GM19372 (cell line): Measurements from ENCODE around the gene USP5.
"Not testable (repeated sequence)": the region's sequence is repeated elsewhere in the genome, so short reads cannot be mapped to it uniquely, and the experiment has no call there.

Experiments used
- ATAC-seq: cut with Tn5 transposase; IDR thresholded peaks from one replicate; pipeline ENCODE4 v1.9.1; 2021; ENCODE audit warnings: mild to moderate bottlenecking, low read depth, moderate library complexity; ENCODE audit not compliant: unreplicated experiment

Gene USP5

GRCh38 chr12:6861391-6861790, 9.4 kb downstream of the USP5 start:
- no peak for ATAC-seq

GRCh38 chr12:6863033-6863432, 11.1 kb downstream of the USP5 start:
- no peak for ATAC-seq

GRCh38 chr12:6863586-6864321, 11.8 kb downstream of the USP5 start:
- no peak for ATAC-seq

GRCh38 chr12:6865307-6865706, 13.4 kb downstream of the USP5 start:
- not testable (repeated sequence) for ATAC-seq

- no peak for ATAC-seq
Observed at GRCh38 chr12:6866163-6866919, 14.4 kb downstream of the USP5 start.

- peak; percentile 7 for ATAC-seq
Observed at GRCh38 chr12:6866920-6867412, 15.0 kb downstream of the USP5 start.

GRCh38 chr12:6867413-6868210, 15.7 kb downstream of the USP5 start, which contains the start of gene TPI1:
Gene TPI1 (plus strand): TSS chr12:6867531. CDS start chr12:6867567, 36 bp downstream.
- peak; percentile 49 for ATAC-seq

- no peak for ATAC-seq
Observed at GRCh38 chr12:6868211-6869048, 16.5 kb downstream of the USP5 start.

- no peak for ATAC-seq
Observed at GRCh38 chr12:6869049-6870021, 17.4 kb downstream of the USP5 start.

GRCh38 chr12:6870304-6870703, 18.4 kb downstream of the USP5 start:
- ATAC-seq, result not testable (repeated sequence)

- no peak for ATAC-seq
Observed at GRCh38 chr12:6871052-6871957, 19.4 kb downstream of the USP5 start.

GRCh38 chr12:6872073-6873048, 20.4 kb downstream of the USP5 start:
- peak; percentile 21 for ATAC-seq

- ATAC-seq, result peak; percentile 74
Observed at GRCh38 chr12:6873094-6874014, 21.4 kb downstream of the USP5 start, which contains the start of gene SPSB2. Gene SPSB2 (minus strand): TSS chr12:6873303. CDS start chr12:6872901, 402 bp downstream.

- not testable (repeated sequence) for ATAC-seq
Observed at GRCh38 chr12:6874015-6874368, 22.0 kb downstream of the USP5 start.

- not testable (repeated sequence) for ATAC-seq
Observed at GRCh38 chr12:6879824-6880223, 27.9 kb downstream of the USP5 start.
